Vagina (tissue), 2 donors: ENCODE data around the gene SIGLECL1. TPM values are rescaled to one million over a fixed set of nuclear protein-coding genes. Genes with fewer than 3 reads are reported as not detected.

Experiments used
- DNase-seq, 2 donors: peaks; one replicate each; pipeline ENCODE4 v3.0.0-alpha.2; 2017; ENCODE audit errors: extremely low spot score in 2 of 2
- H3K27ac ChIP-seq: fragments of 200-600 bp; sonication (generic); one replicate; pipeline ENCODE4 v1.5.1; 2019
- H3K27me3 ChIP-seq: fragments of 200-600 bp; sonication (generic); one replicate; pipeline ENCODE4 v1.5.1; 2019
- H3K36me3 ChIP-seq, 2 donors: fragments of 200-600 bp; sonication (generic); one replicate each; pipeline ENCODE4 v1.5.1; 2017 to 2019
- H3K4me1 ChIP-seq: fragments of 200-600 bp; sonication (generic); one replicate; pipeline ENCODE4 v1.5.1; 2019
- H3K4me3 ChIP-seq, 2 donors: fragments of 200-600 bp; sonication (generic); 1 replicate in 1 of 2; 2 replicates in 1 of 2; pipeline ENCODE4 v1.5.1; 2016 to 2019
- H3K9me3 ChIP-seq: fragments of 200-600 bp; sonication (generic); one replicate; pipeline ENCODE4 v1.5.1; 2019
- CTCF ChIP-seq, 3 experiments: fragments of 450-650 bp in 2 of 3; fragments of 200-600 bp in 1 of 3; sonication (generic) in 1 of 3; IDR thresholded peaks; one replicate each; pipeline ENCODE4 v1.5.1; 2017 to 2019; ENCODE audit warnings: antibody characterized with exemption in 3 of 3, mild to moderate bottlenecking in 2 of 3, moderate library complexity in 2 of 3
- POLR2A ChIP-seq, 2 donors: fragments of 450-650 bp; IDR thresholded peaks; one replicate each; pipeline ENCODE4 v1.6.1; 2017; ENCODE audit warnings: antibody characterized with exemption in 2 of 2, mild to moderate bottlenecking in 2 of 2, moderate library complexity in 2 of 2
- POLR2AphosphoS5 ChIP-seq, 2 donors: sonication (generic); formaldehyde crosslinking; IDR thresholded peaks; one replicate each; pipeline ENCODE4 v1.9.0; 2017; ENCODE audit warnings: antibody characterized with exemption in 2 of 2, mild to moderate bottlenecking in 2 of 2, low read depth in 1 of 2; ENCODE audit not compliant: insufficient read depth in 1 of 2
- intact Hi-C: fragments of 100-400 bp; cut with DNase I; formaldehyde crosslinking; loops from one replicate; pipeline ENCODE4 v1.15.1; 2023
- total RNA-seq: library from RNA; depleted of rRNA; stranded (reverse); fragments of >200 nt; gene quantifications from one replicate; pipeline ENCODE4 v1.2.3, GENCODE V29; 2016

The SIGLECL1 gene
- total RNA-seq, 1 donor from 2014 or later = not detected

GRCh38 chr19:51240866-51241265, 10.0 kb upstream of the SIGLECL1 start:
- DNase-seq = no peak
- Histone ChIP-seq H3K9me3 (no peaks in the 10 kb centered on the region), H3K36me3 (no peaks in the 10 kb centered on the region), H3K4me3 (no peak overlapping the region), H3K27me3 (no peaks in the 10 kb centered on the region), H3K27ac (no peak overlapping the region), H3K4me1 (no peaks in the 10 kb centered on the region)
- TF ChIP-seq POLR2A (IDR thresholded peaks at IDR 0.05) (no peak), POLR2AphosphoS5 (IDR thresholded peaks at IDR 0.05; ENCODE audit: insufficient read depth in 1 of 2, low read depth in 1 of 2) (no peak), CTCF (IDR thresholded peaks at IDR 0.05) (no peak)
- intact Hi-C loops = no loop called here

GRCh38 chr19:51242881-51243630, 7.8 kb upstream of the SIGLECL1 start:
- intact Hi-C loops = no loop called here
- TF ChIP-seq POLR2A (IDR thresholded peaks at IDR 0.05) (no peak), CTCF (IDR thresholded peaks at IDR 0.05) (no peak), POLR2AphosphoS5 (IDR thresholded peaks at IDR 0.05; ENCODE audit: insufficient read depth in 1 of 2, low read depth in 1 of 2) (no peak)

GRCh38 chr19:51246164-51246552, 4.7 kb upstream of the SIGLECL1 start:
- no peaks in the 10 kb centered on the region for H3K27me3 ChIP-seq
- peak in 1 of 2 donors; percentile 44 for DNase-seq
- H3K4me1 ChIP-seq = no peaks in the 10 kb centered on the region
- no peak for TF ChIP-seq POLR2A (IDR thresholded peaks at IDR 0.05)
- TF ChIP-seq POLR2AphosphoS5 (IDR thresholded peaks at IDR 0.05; ENCODE audit: insufficient read depth in 1 of 2, low read depth in 1 of 2) = no peak
- TF ChIP-seq CTCF (IDR thresholded peaks at IDR 0.05) = no peak
- H3K36me3 ChIP-seq = no peaks in the 10 kb centered on the region
- intact Hi-C loops = no loop called here
- no peak overlapping the region for H3K27ac ChIP-seq
- H3K9me3 ChIP-seq = no peaks in the 10 kb centered on the region
- H3K4me3 ChIP-seq = no peak overlapping the region

More at GRCh38 chr19:51242881-51243630, 7.8 kb upstream of the SIGLECL1 start:
- peak in 1 of 2 donors; percentile 20 for DNase-seq
- H3K27me3 ChIP-seq = no peaks in the 10 kb centered on the region
- H3K36me3 ChIP-seq = no peaks in the 10 kb centered on the region
- H3K9me3 ChIP-seq = no peaks in the 10 kb centered on the region
- H3K4me3 ChIP-seq = no peak overlapping the region
- H3K27ac ChIP-seq = no peak overlapping the region
- H3K4me1 ChIP-seq = no peaks in the 10 kb centered on the region

- intact Hi-C loops = no loop called here
These were observed 2.8 kb upstream of the SIGLECL1 start for GRCh38 chr19:51247972-51248590.

More at GRCh38 chr19:51247972-51248590, 2.8 kb upstream of the SIGLECL1 start:
- Histone ChIP-seq H3K27ac (no peak overlapping the region), H3K4me3 (no peak overlapping the region), H3K9me3 (no peaks in the 10 kb centered on the region), H3K27me3 (no peaks in the 10 kb centered on the region), H3K4me1 (no peaks in the 10 kb centered on the region), H3K36me3 (no peaks in the 10 kb centered on the region)
- DNase-seq = peak in 1 of 2 donors; percentile 8
- TF ChIP-seq CTCF (IDR thresholded peaks at IDR 0.05) (no peak), POLR2AphosphoS5 (IDR thresholded peaks at IDR 0.05; ENCODE audit: insufficient read depth in 1 of 2, low read depth in 1 of 2) (no peak), POLR2A (IDR thresholded peaks at IDR 0.05) (no peak)
